NCI-H446 treated with DMSO at 0.1 percent for 48 hours (cell line): Measurements from ENCODE around the gene SBNO1.
"Not testable (repeated sequence)": the region's sequence is repeated elsewhere in the genome, so short reads cannot be mapped to it uniquely, and the experiment has no call there.

Experiments used
- DNase-seq: peaks from one replicate; lab custom pipeline; 2025; lab: John Stamatoyannopoulos, UW

The SBNO1 gene

DNA sequence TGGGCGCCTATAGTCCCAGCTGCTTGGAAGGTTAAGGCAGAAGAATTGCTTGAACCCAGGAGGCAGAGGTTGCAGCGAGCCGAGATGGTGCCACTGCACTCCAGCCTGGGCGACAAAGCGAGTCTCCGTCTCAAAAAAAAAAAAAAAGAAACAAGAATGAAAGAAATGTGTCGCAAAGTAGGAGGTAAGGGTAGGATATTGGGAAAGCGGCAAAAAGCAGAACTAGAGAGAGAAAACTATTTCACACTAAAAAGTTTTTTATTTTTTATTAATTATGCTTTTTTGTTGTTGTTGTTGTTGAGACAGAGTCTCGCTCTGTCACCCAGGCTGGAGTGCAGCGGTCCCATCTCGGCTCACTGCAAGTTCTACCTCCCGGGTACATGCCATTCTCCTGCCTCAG, 17.7 kb downstream of the SBNO1 start:
- no peak for DNase-seq

DNA sequence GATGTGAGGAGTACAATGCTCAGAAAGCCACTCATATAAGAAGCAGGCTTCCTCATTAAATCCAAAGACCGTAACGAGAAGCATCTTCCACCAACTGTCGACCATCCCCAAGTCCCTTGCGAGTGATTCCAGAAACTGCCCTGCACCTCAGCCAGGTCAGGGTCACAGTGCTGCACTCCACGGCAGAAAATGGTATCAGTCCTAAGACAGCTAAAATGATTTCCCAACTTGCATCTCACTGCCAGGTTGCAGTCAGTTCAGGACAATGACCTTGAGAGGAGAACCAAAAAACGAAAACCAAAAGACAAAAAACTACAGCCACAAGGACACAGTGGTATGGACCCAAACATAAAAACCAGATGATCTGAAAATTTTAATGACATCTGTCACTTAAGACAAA, 20.6 kb downstream of the SBNO1 start:
- DNase-seq, result no peak

DNA sequence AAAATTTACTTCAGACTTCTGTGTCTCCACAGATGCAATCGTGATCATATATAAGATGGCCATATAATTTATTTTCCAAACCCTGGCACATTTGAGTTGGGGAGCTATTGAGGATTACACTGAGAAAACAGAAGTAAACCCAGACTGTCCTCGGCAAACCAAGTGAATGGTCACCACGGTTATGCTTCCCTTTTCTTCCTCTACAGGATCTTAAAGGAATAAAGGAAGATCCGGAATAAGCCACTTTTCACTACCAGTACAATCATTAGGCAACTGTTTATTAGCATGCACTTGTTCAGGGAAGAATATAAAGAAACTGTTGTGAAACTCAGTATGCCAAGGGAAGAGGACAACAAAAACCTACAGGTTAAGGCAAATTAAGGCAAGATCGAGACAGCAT, 27.6 kb downstream of the SBNO1 start:
- DNase-seq, result no peak

DNA sequence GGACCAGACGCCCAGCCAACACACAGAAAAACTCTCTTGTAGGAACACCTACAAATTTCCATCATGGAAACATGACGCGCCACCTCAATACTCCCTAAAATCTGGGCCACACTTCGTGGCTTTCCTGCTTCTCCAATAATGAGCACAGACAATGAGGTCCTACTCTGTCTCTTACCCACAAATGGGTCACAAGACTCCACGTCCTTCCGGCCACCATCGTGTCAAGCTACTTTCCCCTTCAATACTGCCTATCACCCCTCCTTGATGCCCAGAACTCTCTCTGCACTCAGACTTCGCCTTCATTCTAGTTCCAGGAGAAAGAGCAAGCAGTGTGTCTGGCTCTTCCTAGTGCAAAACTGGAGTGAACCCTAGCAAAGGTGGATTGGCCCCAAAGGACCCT, 28.1 kb downstream of the SBNO1 start:
- no peak for DNase-seq

DNA sequence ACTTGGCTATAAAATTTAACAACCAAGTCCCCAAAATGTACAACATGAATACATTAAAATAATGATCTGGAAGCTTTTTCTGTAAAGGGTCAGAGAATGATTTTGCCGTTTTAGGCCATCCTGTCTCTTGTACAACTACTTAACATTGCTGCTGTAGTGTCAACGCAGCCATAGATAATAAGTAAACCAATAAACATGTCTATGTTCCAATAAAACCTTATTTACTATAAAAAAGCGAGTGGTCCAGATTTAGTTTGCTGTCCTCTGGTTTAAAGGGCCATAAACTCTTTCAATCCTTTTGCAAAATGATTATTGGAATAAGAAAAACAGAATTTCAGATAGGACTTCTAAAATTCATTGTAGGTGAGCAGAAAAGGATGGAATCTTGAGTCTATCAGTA, 29.2 kb downstream of the SBNO1 start:
- no peak for DNase-seq

DNA sequence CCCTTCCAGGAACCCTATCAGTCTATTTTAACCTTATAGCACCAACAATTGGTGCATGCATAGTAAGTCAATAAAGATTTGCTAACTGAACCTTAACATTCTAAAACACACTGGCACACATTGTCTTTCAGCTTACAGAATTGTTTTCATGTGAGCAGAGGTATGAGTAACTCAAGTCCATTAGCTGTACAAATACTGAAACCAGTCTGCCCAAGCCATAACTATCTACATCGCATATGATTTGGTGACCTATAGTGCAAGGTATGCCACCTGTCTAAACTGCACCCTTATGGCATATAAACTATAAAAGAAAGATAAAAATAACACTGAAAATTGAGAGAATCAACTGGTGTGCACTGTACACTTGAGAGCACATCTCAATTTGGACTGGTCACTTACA, 34.8 kb downstream of the SBNO1 start:
- DNase-seq, result no peak

DNA sequence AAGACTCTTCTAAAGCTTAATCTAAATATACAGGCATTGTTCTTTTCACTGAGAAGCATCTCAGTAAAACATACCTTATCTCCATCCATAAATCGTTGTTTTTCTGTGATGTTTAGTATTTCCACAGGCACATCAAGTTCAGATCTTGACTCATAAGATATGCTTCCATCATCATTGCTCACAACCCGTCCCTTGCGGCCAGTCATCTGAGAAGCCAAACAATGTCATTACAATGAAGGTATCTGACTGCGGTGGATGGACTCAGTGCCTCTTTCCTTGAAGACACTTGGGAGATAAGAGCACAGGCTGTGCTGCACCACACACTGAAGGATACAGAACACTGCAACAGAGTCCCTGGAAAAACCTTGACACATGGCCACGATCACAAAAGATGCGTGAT, 44.8 kb downstream of the SBNO1 start:
- no peak for DNase-seq

DNA sequence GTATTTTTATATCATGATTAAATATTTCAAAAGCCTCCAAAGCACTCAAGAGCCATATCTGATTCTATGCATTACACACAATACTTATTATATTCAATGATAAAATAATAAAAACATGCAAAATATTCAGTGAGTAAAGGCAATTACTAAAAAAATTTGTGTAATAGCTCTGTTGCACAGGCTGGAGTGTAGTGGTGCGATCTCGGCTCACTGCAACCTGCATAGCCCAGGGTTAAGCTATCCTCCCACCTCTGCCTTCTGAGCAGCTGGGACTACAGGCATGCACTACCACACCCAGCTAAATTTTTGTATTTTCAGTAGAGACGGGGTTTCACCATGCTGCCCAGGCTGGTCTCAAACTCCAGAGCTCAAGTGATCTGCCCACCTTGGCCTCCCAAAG, 45.4 kb downstream of the SBNO1 start:
- DNase-seq, result no peak

DNA sequence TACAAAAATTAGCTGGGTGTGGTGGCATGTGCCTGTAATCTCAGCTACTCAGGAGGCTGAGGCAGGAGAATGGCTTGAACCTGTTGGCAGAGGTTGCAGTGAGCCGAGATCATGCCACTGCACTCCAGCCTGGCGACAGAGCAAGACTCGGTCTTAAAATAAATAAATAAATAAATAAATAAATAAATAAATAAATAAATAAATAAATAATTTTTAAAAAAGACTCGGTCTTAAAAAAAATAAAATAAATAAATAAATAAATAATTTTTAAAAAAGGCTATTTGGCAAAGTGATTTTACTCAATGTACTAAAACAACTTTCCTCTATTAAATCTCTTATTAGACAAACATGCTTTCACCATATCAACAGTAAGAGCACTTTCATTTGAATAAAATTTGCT, 51.6 kb downstream of the SBNO1 start:
- DNase-seq, result not testable (repeated sequence)

DNA sequence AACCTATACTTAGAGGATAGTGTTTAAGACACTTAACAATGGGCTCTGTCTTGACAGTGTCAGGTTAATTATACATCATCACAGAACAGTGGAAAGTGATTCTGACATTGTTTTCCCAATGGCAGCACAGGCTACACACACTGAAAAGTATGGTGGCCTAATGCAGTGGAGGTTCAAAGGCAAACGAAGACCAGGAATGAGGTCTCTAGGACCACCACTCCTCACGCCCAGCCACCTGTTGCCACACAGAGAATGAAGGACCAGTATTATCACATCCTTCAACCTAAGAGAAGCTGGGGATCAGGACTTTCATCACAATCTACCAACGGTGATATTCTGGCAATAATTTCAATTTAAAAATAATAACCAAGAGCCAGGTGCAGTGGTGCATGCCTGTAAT, 58.4 kb downstream of the SBNO1 start:
- DNase-seq, result no peak

DNA sequence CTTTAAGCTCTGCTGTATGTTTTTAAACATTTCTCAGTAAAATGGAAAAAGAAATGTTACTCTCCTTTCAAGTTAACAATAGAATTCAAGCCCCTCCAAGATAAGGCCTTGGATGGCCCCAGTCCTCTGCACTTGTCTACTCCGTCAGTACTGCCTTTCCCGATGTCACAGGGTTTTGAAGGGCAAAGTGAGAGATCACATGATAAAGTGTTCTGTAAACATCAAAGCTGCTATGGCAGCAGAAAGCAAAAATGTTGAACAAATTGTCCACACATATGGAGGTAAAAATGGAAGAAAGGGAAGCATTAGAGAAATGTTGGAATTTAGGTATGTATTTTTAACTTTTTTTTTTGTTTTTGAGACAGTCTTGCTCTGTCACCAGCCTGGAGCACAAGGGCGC, 59.5 kb downstream of the SBNO1 start:
- no peak for DNase-seq

DNA sequence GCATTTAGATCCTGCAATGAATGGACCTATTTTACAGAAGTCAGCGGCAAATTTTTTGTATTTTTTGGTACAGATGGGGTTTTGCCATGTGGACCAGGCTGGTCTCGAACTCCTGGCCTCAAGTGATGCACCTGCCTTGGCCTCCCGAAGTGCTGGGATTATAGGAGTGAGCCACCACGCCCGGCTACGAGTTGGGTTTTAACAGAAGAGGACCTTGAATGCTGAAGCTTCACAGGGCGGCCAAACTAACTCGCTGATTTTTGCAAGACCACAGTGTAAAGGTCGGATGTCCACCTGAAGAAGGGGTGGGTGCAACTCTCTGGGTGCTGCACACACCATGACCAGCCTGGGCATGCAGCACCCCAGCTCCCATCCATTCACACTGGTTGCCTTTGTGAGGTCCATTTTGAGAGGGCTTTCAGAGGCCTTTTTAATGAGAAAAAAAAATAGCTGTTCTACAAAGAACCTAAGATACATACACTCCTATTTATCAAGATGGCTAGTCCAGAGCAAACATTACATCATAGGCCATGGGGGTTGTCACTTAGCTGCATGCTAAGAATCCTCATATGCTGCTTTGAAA, 71.4 kb downstream of the SBNO1 start:
- no peak for DNase-seq

DNA sequence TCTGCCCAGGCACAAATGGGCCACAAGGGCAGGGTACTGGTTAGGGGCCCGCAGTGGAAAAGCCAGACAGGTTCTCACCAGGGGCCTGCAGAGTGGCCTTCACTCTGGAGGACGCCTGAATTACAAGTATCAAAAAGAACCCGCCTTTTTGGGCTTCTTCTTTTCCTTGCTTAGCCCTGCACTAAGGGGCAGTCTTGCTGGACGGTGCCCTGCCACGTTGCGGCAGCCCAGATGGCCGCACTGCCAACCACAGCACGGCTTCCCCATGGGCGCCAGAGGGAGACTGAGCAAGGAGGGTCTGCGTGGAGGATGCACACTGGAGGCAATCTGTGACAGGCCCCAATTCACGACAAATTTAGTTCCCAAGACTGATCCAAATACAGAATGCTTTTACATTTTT, 74.7 kb downstream of the SBNO1 start:
- no peak for DNase-seq

DNA sequence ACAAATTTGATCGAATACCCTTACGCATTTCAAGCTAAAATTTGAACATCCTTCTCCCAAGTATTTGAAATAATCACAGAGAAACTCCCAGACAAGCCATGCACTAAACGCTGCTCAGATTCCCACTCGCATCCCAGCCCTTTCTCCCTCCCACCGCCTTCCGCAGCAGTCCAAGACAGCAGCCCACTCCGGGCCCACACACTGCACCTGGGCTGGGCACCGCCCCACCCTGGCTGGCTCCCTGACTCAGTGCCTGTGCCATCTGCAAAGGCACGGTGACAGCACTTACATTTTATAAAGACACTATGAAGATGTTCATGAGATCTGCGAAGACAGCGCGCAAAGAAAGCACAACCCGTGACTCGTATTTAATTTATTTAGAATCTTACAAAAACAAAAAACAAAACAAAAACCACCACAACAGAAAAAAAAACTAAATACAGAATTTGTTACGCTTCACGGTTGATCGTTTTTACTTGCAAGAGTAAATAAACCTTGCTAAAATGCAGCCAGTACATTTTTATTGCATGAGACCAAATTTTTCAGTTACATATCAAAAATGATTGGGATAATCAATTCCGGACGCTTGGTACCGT, 75.8 kb downstream of the SBNO1 start:
- DNase-seq, result no peak

DNA sequence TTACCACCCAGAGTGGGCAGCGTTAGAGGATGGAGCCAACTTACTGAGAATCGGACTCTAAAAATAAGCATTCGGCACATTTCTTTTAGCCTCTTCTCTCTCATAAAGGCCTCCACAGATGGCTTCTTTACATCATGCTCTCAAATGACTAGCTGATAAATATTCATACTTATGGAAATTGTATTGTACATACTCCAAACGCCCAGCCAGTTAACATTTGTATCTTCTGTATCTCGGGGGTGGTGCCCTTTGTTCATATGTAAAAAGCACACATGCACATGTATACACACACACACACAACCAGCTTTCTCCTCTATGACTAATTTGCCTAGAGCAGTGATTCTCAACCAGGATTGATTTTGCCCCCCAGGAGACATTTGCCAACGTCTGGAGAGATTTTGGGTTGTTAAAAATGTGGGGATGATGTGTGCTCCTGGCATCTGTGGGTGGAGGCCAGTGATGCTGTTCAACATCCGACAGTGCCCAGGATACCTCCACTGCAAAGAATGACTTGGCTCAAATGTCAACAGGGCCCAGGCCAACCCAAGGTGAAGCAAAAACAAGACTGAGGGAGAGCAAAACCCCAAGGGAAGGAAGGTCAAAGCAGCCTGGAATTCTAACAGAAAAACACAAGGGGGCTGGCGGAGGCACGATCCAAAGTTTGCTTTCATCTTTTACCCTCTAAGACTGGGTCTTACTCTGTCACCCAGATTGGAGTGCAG, 77.8 kb downstream of the SBNO1 start:
- DNase-seq, result no peak

DNA sequence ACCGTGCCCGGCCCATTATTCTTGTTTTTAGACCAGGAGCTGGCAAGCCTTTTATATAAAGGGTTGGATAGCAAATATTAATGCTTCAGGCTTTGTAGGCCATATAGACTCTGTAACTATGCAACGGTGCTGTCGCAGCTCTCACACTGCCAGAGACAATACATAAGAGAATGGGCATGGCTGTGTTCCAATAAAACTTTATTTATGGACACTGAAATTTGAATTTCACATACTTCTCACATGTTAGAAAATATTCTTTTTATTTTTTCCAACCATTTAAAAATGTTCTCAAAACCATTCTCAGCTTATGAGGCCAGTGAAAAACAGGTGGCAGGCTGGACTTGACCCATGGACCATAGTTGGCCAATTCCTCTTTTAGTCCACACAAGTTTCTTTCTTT, 80.0 kb downstream of the SBNO1 start:
- DNase-seq, result no peak

DNA sequence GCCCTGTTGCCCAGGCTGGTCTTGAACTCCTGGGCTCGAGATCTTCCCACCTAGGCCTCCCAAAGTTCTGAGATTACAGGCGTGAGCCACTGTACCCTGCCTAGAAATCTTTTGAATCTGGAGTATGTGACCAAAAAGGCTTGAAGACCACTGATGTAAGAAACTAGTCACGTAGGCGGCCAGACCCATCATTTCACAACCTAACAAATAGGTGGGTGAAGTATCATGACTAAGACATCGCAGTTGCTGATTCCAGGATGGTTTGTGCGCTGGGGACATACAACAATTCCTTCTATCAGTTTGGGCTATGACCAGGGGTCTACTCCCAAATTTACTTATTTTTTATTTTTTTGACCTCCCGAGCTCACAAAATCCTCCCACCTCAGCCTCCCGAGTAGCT, 81.2 kb downstream of the SBNO1 start:
- no peak for DNase-seq

DNA sequence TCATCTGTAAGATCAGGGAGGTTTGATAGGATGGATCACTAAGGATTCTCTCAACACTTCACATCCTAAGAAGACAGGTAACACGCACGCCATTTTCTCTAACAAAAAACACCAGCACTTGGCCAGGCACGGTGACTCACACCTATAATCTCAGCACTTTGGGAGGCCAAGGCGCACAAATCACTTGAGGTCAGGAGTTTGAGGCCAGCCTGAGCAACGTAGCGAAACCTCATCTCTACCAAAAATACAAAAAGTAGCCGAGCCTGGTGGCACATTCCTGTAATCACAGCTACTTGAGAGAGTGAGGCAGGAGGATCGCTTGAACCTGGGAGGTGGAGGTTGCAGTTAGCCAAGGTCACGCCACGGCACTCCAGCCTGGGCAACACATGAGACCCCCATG, 82.5 kb downstream of the SBNO1 start:
- no peak for DNase-seq

DNA sequence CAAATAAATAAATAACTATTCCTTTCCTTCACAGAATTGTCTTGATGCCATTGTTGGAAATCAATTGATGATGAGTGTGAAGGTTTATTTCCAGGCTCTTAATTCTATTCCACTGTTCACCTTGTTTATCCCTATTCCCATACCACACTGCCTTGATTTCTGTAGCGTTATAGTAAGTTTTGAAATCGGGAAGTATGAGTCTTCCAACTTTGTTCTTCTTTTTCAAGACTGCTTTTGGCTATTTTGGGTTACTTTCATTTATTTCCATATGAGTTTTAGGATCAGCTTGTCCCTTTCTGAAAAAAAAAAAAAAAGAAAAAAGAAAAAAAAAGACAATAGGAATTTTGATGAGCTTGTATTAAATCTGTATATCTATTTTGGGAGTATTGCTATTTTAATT, 83.7 kb downstream of the SBNO1 start:
- DNase-seq, result no peak

DNA sequence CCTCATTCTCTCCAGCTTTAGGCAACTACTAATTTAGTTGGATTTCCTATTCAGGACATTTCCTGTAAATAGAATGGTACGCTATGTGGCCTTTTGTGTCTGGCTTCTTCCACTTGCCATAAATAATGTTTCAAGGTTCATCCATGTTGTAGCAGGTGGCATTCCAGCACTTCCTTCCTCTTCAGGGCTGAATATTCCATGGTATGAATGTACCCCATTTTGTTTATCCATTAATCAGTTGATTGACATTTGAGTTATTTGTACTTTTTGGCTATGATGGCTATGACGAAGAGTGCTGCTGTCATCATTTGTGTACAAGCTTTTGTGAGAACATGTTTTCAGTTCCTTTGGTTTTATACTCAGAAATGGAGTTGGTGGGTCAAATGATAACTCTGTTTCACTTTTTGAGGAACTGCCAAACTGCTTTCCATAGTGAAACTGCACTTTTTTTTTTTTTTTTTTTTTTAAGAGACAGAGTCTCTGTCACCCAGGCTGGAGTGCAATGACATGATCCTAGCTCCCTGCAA, 86.5 kb downstream of the SBNO1 start:
- no peak for DNase-seq

DNA sequence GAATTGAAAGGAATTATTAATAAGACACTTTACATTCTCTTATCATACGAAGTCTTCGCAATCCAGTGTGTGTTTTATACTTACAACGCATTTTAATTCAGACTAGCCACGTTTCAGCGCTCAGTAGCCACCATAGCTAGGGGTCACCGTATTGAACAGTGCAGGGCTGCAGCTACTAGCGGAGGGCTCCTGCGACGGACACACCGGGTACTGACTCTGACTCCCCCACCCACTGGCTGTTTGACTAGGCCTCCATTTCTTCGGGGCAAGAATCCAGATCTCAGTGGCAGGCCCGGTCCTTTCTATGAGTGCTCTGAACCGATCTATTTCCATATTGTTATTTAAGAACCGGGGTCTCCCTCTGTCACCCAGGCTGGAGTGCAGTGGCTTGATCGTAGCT, 91.5 kb downstream of the SBNO1 start:
- DNase-seq, result no peak

DNA sequence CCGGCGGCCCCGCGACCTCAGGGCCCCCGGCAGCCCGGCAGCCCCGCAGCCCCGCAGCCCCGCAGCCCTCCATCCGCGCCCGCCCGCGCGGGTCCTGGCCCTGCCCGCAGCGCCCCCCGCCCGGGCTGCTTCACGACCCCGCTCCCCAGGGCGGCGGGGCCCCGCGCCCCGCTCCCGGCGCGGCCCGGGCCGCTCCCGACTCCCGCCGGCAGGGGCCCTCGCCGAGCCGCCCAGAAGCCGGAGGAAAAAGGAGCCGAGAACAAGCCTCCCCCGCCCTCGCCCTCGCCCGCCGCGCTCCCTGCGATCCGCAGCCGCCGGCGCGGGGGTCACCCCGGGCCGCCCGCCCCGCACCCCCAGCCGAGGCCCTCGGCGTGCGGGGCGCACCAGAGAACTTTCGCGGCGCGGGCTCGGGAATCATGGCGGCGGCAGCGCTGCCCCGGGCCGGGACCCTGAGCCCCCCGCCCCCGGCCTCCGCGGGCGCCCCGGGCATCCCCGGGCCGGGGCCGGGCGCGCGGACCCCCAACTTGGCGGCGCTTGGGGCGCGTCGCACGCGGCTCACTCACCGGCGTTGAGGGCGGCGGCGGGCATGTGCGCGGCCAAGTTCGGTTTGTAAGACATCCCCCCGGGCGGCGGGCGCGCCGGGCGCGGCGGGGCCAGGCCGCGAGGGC, 93.5 kb downstream of the SBNO1 start:
- DNase-seq, result no peak
